MCF 10A (cell line): ENCODE results near the gene INPP5B. TPM values are rescaled to one million over a fixed set of nuclear protein-coding genes. Genes with fewer than 3 reads are reported as not detected.

Experiments
- BruUV-seq: library from RNA; stranded (reverse); fragments of 400-500 nt; replicated peaks from 2 replicates; lab custom pipeline; 2021; lab: Mats Ljungman, UMichigan
- CTCF ChIA-PET: fragments of 300-600 bp; sonication (Branson Sonifier 250); formaldehyde crosslinking; extraction: SDS; loops from one replicate; lab custom pipeline; 2021; ENCODE audit warnings: antibody characterized with exemption, inconsistent platforms; lab: Yijun Ruan, JAX
- POLR2A ChIA-PET: fragments of 300-600, 350-650 bp; sonication (Branson Sonifier 250); formaldehyde crosslinking; extraction: SDS; loops from one replicate; lab custom pipeline; 2020; ENCODE audit warnings: antibody characterized with exemption, inconsistent platforms; lab: Yijun Ruan, JAX
- DNase-seq: peaks from one replicate; pipeline ENCODE4 v3.0.0-alpha.2; 2018; ENCODE audit not compliant: unreplicated experiment
- H3K27ac Mint-ChIP-seq: one replicate; pipeline ENCODE4 v1.8.0; 2022; ENCODE audit warnings: mild to moderate bottlenecking, low read depth, mixed read lengths; ENCODE audit not compliant: unreplicated experiment
- H3K27me3 Mint-ChIP-seq: one replicate; pipeline ENCODE4 v1.8.0; 2022; ENCODE audit warnings: mixed read lengths; ENCODE audit not compliant: insufficient read depth, unreplicated experiment
- H3K36me3 Mint-ChIP-seq: one replicate; pipeline ENCODE4 v1.8.0; 2022; ENCODE audit warnings: mild to moderate bottlenecking, moderate library complexity, mixed read lengths; ENCODE audit not compliant: insufficient read depth, unreplicated experiment
- H3K4me1 Mint-ChIP-seq: one replicate; pipeline ENCODE4 v1.8.0; 2022; ENCODE audit warnings: mixed read lengths; ENCODE audit not compliant: insufficient read depth, unreplicated experiment
- H3K4me3 Mint-ChIP-seq: one replicate; pipeline ENCODE4 v1.8.0; 2022; ENCODE audit warnings: mild to moderate bottlenecking, moderate library complexity, mixed read lengths; ENCODE audit not compliant: unreplicated experiment
- H3K9me3 Mint-ChIP-seq: one replicate; pipeline ENCODE4 v1.8.0; 2022; ENCODE audit warnings: mixed read lengths; ENCODE audit not compliant: unreplicated experiment
- intact Hi-C: fragments of 100-400 bp; cut with micrococcal nuclease; formaldehyde crosslinking; loops from 2 replicates; pipeline ENCODE4 v1.14.1; 2022
- total RNA-seq: library from RNA; stranded (reverse); gene quantifications from 2 replicates; pipeline ENCODE4 v1.2.3, GENCODE V29; 2022
- TF ChIP-seq, protein P1 (sequence below): fragments of 200-600 bp; IDR thresholded peaks from one replicate; pipeline ENCODE4 v1.8.0; 2022; ENCODE audit warnings: antibody characterized with exemption, mild to moderate bottlenecking; ENCODE audit not compliant: unreplicated experiment

Gene INPP5B
- total RNA-seq, 1 experiment from 2014 or later, result 4.7 TPM

DNA sequence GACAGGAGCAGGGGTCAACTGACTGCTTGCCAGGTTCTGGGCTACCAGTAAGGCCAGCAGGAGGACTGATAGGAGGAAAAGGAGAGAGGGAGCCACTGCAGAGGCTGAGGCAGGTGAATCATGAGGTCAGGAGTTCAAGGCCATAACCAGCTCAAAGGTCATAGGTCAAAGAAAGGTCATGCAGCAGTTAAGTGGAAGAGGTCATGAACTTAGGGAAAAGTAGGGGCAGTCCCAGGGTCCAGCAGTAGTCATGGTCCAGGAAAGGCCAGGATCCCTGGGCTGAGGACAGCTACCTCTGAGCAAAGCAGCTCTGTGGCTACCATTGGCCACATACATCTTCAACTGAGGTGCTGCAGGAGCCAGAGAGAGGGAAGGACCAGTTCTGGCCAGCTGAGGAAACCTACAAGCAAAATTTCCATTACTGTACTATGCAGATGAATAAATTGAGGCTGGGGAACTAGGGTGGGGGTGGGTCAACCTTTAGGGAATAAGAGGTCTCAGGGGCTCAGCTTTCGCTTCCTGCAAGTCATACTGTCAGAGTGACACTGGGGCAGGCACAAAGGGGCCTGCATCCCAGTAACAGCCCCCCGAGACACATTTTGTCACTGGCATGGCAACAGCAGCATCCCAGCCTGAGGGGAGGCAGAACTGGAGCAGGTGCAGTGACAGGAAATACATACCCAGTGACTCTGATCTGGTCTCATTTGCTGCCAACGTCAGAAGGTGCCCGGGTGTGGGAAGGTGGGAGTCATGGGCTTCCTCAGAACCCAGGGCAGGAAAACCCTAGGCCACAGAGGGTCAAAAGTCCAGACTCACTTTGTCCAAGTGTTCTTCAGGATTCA is 5.2 kb upstream of the INPP5B start:
- no peak overlapping the region for H3K4me3 Mint-ChIP-seq
- CTCF ChIA-PET, result interaction anchor here (0.6 to 0.7 kb wide), 3 partner anchors 9 to 93 kb away, joined by 3 read pairs; partner anchors contain the start of gene MTF1

DNA sequence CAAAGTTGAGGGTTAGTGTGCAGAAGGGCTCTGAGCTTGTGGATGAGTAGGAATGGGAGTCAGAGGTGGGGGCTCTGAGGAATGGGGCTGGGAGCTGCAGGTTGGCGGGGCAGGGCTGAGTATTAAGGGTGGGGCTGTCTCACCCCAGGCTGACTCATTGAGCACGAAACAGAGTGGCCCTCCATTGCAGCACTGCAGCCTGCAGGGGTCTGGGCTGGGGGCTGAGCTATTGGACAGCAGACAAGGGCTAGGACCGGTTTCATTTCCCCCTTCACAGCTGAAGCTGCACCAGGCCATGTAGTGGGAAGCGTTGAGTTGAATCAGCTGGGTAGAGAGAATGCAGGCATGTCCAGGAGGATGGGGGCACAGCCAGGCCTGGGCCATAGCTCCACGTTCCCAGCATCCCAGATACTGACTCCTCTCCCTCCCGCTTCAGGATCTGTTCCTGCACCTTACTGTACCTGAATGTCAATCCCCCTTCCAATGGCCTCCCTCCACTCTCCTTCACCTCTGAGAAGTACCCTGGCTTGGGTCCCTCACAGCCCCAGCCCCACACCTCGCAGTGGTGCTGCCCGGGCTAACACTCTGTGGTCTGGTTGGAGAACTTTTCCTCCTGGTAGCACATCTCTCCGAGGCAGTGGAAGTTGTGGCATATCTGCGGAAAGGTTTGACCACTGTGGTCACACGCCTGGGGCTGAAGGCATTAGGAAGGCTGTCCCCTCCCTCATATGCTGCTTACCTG is 4.4 kb upstream of the INPP5B start:
- no peak for DNase-seq
- ChIA-PET POLR2A (interaction anchor here (0.5 to 1.0 kb wide), 2 partner anchors 20 to 676 kb away, joined by 4 read pairs; no protein-coding TSS in a partner anchor), CTCF (interaction anchor here (0.6 to 1.0 kb wide), 2 partner anchors 14 to 15 kb away, joined by 3 to 5 read pairs; no protein-coding TSS in a partner anchor)
- no peaks in the 10 kb centered on the region for H3K27me3 Mint-ChIP-seq
- H3K4me1 Mint-ChIP-seq, result no peaks in the 10 kb centered on the region
- BruUV-seq, result no TSS peak
- TF ChIP-seq, protein P1, sequence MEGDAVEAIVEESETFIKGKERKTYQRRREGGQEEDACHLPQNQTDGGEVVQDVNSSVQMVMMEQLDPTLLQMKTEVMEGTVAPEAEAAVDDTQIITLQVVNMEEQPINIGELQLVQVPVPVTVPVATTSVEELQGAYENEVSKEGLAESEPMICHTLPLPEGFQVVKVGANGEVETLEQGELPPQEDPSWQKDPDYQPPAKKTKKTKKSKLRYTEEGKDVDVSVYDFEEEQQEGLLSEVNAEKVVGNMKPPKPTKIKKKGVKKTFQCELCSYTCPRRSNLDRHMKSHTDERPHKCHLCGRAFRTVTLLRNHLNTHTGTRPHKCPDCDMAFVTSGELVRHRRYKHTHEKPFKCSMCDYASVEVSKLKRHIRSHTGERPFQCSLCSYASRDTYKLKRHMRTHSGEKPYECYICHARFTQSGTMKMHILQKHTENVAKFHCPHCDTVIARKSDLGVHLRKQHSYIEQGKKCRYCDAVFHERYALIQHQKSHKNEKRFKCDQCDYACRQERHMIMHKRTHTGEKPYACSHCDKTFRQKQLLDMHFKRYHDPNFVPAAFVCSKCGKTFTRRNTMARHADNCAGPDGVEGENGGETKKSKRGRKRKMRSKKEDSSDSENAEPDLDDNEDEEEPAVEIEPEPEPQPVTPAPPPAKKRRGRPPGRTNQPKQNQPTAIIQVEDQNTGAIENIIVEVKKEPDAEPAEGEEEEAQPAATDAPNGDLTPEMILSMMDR, result no peak
- H3K9me3 Mint-ChIP-seq, result no peaks in the 10 kb centered on the region
- intact Hi-C loops, result no loop called here
- peaks cover 7% of the 10 kb centered on the region for H3K36me3 Mint-ChIP-seq
- H3K4me3 Mint-ChIP-seq, result no peak overlapping the region
- no peak overlapping the region for H3K27ac Mint-ChIP-seq

More for the DNA sequence above, 5.2 kb upstream of the INPP5B start:
- Mint-ChIP-seq H3K36me3 (peaks cover 15% of the 10 kb centered on the region), H3K27ac (no peak overlapping the region), H3K9me3 (no peaks in the 10 kb centered on the region), H3K27me3 (no peaks in the 10 kb centered on the region), H3K4me1 (no peaks in the 10 kb centered on the region)
- intact Hi-C loops, result no loop called here
- TF ChIP-seq, protein P1, result no peak
- DNase-seq, result no peak
- POLR2A ChIA-PET, result interaction anchor here (1.0 kb wide), 1 partner anchor 21 kb away, joined by 4 read pairs; no protein-coding TSS in a partner anchor
- BruUV-seq, result no TSS peak

DNA sequence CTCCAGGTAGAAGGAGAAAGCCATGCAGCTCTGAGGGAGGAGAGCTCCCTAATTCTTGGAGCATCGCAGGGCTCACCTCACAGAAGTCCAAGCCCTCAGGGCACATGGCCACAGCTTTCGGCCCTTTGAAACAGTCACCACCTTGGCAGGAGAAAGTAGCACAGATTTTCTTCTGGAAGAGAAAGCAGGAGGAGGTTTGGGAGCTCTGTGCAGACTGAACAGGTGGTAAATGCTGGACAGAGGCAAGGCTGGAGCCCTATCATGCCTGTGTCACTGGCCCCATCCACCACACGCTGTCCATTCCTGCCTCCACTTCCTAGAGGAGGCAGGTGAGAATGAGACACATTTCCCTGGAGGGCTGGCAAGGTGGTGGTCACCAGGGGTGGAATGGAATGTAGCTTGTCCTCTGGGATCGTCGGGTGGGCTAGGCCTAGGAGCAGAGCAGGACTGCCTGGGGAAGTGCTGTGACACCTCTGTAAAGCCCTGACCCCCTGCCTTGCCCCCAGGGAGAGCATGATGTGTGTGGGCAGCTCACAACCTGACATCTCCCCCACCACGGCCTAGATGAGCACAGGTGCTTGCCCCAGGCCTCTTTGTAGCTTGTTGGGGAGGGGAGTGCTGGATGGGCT is 2.8 kb upstream of the INPP5B start:
- Mint-ChIP-seq H3K4me3 (no peak overlapping the region), H3K27me3 (no peaks in the 10 kb centered on the region), H3K4me1 (no peaks in the 10 kb centered on the region), H3K9me3 (no peaks in the 10 kb centered on the region), H3K36me3 (peaks cover 7% of the 10 kb centered on the region), H3K27ac (no peak overlapping the region)
- TF ChIP-seq, protein P1, result no peak
- POLR2A ChIA-PET, result interaction anchor here (0.6 to 0.9 kb wide), 2 partner anchors 18 to 1681 kb away, joined by 3 to 4 read pairs; no protein-coding TSS in a partner anchor
- no TSS peak for BruUV-seq
- CTCF ChIA-PET, result interaction anchor here (0.6 to 1.0 kb wide), 4 partner anchors 10 to 77 kb away, joined by 3 to 5 read pairs (median 3); no protein-coding TSS in a partner anchor
- no peak for DNase-seq
- intact Hi-C loops, result no loop called here
